ENCODE measurements around the gene DISP3.

Gene DISP3

DNA sequence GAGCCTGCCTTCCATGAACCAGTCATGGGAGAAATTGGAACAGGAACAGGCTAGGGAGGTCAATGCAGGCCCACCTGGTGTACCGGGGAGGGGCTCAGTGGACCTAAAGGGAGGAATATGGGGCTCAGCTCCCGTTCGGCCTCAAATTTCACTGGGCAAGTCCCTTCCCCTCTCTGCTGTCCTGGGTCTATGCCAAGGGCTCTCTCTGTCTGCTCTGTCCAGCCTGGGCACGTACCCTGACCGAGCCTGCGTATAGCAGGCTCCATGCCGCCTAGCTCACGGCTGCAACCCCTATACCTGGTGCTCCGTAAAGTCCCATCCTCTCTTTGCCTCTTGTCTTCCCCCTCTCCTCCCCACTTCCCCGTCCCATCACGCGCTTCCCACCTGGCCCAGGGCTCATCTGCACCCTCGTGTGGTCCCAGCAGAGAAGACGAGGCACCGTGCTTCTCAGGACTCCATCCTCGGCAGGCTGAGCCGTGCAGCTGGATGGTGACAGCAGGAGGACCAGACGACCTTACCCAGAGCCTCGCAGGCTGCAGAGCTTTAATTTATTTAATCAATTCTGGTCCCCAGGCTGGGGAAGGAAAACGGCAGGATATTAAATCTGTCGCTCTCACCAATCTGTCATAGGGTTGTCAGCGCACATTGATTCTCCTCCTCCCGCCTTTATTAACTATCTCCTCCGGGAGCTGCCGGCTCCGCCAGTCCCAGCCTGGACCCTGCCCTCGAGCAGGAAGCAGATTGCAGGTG lies 25.0 kb upstream of the DISP3 start:
- DNase-seq (ENCODE audit: low read depth): no peak
- no peak overlapping the region for H3K4me3 ChIP-seq (ENCODE audit: low read depth, low read length)

DNA sequence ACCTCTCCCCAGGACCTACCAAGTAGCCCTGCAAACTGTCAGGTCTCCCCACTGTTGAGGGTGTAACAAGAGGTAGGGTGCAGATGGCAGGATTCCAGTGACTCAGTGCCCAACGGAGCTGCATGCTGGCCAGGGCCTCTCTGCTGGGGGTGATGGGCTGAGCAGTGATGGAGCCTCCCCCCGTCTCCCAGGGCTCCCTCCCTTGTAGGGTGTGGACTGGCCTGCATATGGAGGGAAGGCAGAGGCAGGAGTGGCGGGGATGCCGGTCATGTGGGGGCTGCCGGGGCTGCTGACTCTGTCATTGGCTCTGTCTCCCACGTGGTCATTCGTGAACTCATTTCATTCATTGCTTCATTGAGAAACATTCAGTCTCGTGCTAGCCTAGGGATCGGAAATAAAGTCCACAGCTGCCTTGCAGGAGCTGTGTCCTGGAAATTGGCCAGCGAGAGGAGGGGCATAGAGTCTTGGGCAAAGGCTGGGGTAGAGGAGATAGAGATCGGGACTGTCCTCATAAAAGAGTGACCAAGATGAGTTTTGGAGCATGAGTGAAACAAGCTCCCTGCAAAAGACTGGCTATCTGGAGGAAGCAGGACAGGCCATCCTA lies 22.9 kb upstream of the DISP3 start:
- no peak for DNase-seq (ENCODE audit: low read depth)
- no peak overlapping the region for H3K4me3 ChIP-seq (ENCODE audit: low read depth, low read length)

DNA sequence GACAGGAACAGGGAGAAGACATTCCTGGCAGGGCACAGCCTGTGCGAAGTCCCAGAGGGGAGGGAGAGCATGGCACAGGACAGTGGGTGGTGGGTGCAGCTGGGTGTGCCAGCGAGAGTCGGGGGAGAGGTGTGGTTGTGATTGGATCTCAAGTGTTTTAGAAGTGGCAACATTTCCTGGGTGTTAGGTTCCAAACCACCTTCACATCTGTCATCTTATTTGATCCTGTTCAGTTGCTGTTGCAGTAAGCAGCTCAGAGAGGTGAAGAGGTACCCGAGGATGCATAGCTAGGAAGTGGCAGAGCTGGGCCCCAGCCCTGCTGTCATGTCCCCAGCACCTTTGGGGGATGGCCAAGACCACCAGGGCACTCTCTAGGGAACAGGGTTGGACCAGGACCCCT lies 22.0 kb upstream of the DISP3 start:
- no peak for DNase-seq (ENCODE audit: low read depth)

GRCh38 chr1:11458811-11459275 lies 20.1 kb upstream of the DISP3 start:
- DNase-seq (ENCODE audit: low read depth): no peak

More for the DNA sequence above, 22.0 kb upstream of the DISP3 start:
- H3K4me3 ChIP-seq (ENCODE audit: low read depth, low read length): no peak overlapping the region

GRCh38 chr1:11461531-11462137 lies 17.3 kb upstream of the DISP3 start:
- DNase-seq (ENCODE audit: low read depth): no peak
- H3K4me3 ChIP-seq (ENCODE audit: low read depth, low read length): no peak overlapping the region

More at GRCh38 chr1:11458811-11459275, 20.1 kb upstream of the DISP3 start:
- H3K4me3 ChIP-seq (ENCODE audit: low read depth, low read length): no peak overlapping the region

- no peak for DNase-seq (ENCODE audit: low read depth)
- no peak overlapping the region for H3K4me3 ChIP-seq (ENCODE audit: low read depth, low read length)
Observed at GRCh38 chr1:11462224-11462923, 16.6 kb upstream of the DISP3 start.

DNA sequence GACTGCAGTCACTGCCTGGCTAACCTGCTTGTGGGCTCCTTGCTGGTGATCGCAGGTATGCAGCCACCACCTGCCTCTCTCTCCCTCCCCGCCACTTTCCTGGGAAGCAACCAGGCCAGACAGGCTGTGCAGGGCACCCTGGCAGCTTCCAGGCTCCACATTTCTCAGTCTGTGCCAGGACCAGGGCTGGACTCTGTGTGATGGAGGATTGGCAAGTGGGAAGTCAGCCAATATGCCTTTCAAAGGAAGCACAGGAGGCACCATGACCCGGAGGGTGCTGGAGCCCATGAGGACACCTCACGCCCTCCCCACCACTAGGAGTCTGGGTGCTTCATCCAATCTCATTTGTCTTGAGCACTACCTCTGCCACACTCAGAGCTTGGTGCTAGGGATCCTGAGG lies 15.8 kb upstream of the DISP3 start:
- H3K4me3 ChIP-seq (ENCODE audit: low read depth, low read length): no peak overlapping the region
- no peak for DNase-seq (ENCODE audit: low read depth)

- no peak for DNase-seq (ENCODE audit: low read depth)
- no peak overlapping the region for H3K4me3 ChIP-seq (ENCODE audit: low read depth, low read length)
Observed at GRCh38 chr1:11465307-11465706, 13.6 kb upstream of the DISP3 start.

- no peak for DNase-seq (ENCODE audit: low read depth)
- no peak overlapping the region for H3K4me3 ChIP-seq (ENCODE audit: low read depth, low read length)
Observed at GRCh38 chr1:11466416-11466815, 12.5 kb upstream of the DISP3 start.

DNA sequence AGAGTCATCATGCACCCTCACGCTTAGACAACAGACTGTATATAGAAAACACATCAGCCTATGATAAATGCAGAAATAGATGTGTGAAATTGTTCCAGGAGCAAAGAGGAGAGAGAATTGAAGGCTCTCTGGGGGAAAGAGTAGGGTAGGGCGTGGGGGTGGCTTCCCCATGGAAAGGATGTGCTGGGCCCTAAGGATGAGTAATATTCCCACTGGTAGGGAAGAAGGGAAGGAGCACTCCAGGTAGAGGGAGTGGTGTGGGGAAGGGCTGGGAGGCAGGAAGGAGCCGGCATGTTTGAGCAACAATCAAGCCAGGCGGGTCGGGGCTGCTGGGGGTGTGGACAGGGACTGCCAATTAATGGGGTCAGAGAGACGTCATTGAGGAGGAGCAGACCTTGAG lies 10.1 kb upstream of the DISP3 start:
- DNase-seq (ENCODE audit: low read depth): no peak
- no peak overlapping the region for H3K4me3 ChIP-seq (ENCODE audit: low read depth, low read length)

GRCh38 chr1:11470912-11471311 lies 8.0 kb upstream of the DISP3 start:
- H3K4me3 ChIP-seq (ENCODE audit: low read depth, low read length): no peak overlapping the region
- DNase-seq (ENCODE audit: low read depth): no peak

DNA sequence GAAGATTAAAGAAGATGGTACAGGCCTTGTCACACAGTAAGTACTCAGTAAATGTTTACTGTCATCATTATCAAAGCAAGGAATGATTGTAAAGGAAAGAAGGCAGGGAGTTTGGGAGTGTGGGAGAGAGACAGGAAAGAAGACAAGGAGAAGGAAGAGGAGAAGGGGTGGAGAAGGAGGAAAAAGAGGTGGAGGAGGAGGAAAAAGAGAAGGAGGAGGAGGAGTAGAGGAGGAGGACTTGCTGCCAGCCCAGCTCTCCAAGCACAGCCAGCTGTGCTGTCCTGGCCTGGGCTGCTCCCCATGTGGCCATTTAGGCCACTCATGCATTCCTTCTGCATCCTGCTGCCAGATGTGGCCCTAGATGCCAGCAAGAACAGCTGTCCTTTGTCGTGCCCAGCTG lies 7.5 kb upstream of the DISP3 start:
- no peak for DNase-seq (ENCODE audit: low read depth)

DNA sequence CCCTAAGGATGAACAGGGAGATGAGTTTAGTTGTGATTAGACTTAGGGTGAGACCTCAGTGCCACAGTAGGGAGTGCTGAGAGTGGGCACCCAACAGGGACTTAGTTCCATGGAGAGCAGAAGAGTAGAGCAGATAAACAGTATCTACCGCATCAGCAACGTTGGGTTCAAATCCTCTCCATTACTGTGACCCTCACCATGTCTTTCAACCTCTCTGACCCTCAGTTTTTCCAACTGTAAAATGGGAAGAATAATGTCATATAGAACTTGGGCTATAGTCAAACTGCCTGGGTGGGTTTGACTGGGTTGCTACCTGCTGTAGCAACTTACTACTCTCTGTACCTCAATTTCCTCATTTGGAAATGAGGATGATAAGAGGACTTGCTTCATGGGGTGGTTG lies 6.7 kb upstream of the DISP3 start:
- DNase-seq (ENCODE audit: low read depth): no peak

More for the DNA sequence above, 7.5 kb upstream of the DISP3 start:
- no peak overlapping the region for H3K4me3 ChIP-seq (ENCODE audit: low read depth, low read length)

DNA sequence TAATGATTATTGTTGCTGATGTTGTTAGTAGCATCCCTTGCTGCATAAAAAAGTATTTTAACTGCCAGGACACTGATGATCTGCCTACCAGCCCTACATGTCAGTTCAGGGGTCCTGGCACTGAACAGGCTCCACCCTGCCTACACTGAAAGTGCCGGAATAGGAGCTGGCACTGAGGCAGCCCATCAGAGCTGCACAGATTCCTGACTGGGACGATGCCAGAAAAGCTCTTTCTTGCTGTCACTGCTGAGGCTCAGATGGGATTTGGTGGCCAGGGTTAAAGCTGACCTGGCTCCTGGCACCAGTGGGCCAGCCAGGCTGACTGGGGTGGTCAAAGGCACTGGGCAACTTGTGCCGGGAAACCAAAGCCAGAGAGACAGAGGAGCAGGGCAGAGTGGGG lies 6.2 kb upstream of the DISP3 start:
- no peak for DNase-seq (ENCODE audit: low read depth)
- H3K4me3 ChIP-seq (ENCODE audit: low read depth, low read length): no peak overlapping the region

More for the DNA sequence above, 6.7 kb upstream of the DISP3 start:
- no peak overlapping the region for H3K4me3 ChIP-seq (ENCODE audit: low read depth, low read length)

GRCh38 chr1:11473491-11474034 lies 5.4 kb upstream of the DISP3 start:
- DNase-seq (ENCODE audit: low read depth): no peak
- no peak overlapping the region for H3K4me3 ChIP-seq (ENCODE audit: low read depth, low read length)

DNA sequence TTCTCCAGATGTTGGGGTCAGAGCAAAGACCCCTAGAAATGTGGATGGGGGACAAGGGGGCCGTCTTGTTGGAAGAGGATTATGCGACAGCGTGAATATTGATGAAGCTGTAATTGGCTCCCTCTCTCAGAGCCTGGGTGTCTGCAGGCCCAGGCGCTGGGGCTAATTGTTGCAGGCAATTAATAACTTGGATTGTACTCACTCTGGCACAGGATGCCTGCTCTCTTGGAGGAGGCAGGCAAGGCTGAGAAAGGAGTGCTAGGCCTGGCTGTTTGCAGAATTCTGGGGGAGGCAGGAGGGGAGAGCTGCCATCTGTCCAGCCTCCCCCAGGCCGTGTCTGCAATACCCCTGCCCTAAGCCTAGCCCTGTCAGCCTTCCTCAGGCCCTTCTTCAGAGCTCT lies 4.1 kb upstream of the DISP3 start:
- no peak overlapping the region for H3K4me3 ChIP-seq (ENCODE audit: low read depth, low read length)
- DNase-seq (ENCODE audit: low read depth): no peak

GRCh38 chr1:11475748-11476147 lies 3.2 kb upstream of the DISP3 start:
- DNase-seq (ENCODE audit: low read depth): no peak
- H3K4me3 ChIP-seq (ENCODE audit: low read depth, low read length): no peak overlapping the region

DNA sequence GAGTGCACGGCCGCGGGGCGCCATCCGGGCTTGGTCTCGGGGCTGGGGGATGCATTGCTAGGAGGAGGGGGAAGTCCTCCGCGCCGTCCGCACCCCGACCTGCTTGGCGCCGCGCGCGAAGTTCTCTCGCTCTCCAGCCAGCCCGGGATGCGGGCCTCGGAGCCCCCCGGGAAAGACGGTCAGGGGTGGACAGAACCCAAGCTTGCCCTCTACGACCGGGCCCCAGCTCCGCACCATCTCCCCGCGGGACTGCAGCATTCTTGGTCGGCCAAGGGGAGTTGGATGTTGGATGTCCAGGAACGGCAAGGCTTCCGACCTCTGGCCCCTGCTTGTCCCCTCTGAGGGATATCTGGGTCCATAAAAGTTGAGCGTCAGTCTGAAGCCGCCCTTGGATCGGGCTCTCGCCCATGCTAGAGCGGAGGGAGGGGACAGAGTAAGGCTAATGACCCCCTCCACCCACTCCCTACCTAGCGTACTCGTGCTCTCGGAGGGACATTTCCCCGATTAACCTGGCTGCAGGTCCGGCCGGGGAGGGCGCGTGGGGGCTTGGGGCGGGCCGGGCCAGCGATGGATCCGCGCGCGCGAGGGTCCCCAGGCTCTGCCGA lies 522 bp downstream of the DISP3 start:
- H3K4me3 ChIP-seq (ENCODE audit: low read depth, low read length): peak overlapping the region; percentile 57
- DNase-seq (ENCODE audit: low read depth): no peak

- H3K4me3 ChIP-seq (ENCODE audit: low read depth, low read length): no peak overlapping the region
- no peak for DNase-seq (ENCODE audit: low read depth)
Observed at GRCh38 chr1:11481019-11481418, 2.1 kb downstream of the DISP3 start.
